ENCODE measurements around the gene CKS1B.

DNA sequence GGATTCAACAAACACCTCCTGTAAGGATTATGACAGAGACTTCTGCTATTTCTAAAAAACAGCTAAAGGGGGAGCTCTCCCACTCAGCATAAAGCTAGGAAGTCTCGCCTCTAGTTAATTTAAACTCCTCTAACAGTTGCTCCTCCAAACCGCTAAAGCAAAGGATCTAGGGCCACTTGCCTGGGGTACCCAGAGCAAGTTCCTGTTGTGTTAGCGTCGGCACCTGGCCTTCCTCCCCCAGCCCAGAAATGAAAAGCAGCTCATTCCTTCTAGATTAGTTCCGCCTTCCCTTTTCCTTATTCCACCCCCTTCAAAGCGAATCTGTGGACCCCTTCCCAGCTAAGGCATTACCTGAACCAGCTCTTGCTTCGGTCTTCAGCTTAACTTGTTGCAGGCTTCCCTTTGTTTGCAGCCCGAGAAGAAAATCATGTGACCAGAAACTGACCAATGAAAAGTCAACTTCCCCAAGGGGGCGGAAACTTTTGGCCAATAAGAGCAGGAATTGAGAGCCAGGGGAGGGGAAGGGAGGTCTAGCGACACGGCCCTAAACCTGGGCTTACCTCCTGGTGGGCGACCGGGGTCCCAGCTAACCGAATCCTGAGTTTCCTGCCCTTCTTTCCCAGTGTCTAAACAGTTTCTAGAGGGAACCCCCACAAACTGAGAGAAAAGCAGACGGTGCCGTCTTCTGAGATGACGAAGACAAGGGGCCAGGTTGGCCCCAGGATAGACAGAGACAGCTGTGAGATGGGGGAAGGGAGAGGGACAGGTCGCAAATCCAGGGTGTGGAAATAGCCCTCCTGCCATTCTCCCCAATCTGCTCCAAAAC, 18.6 kb upstream of the CKS1B start, which contains the start of gene PBXIP1:
- TF ChIP-seq POLR2AphosphoS5 (IDR thresholded peaks at IDR 0.05) (peak; percentile 30 to 43), POLR2A (IDR thresholded peaks at IDR 0.05) (peak in 3 of 4 donors; percentile 28 to 68 (median 41))
